Upper lobe of left lung (tissue), 4 donors: ENCODE measurements around the gene GAS2L3.

ENCODE experiments used
- EP300 ChIP-seq, 4 donors: sonication (generic); formaldehyde crosslinking; IDR thresholded peaks; one replicate each; pipeline ENCODE4 v1.5.1; 2017; ENCODE audit warnings: antibody characterized with exemption in 4 of 4, control low read depth in 2 of 4
- POLR2A ChIP-seq, 4 donors: fragments of 450-650 bp; IDR thresholded peaks; one replicate each; pipeline ENCODE4 v1.5.1; 2016 to 2017; ENCODE audit warnings: antibody characterized with exemption in 4 of 4, mild to moderate bottlenecking in 2 of 4
- TF ChIP-seq, protein P1 (sequence below), 6 experiments: fragments of 450-650 bp in 4 of 6; fragments of 200-600 bp in 2 of 6; sonication (generic) in 2 of 6; IDR thresholded peaks; one replicate each; pipeline ENCODE4 v1.5.1; 2016 to 2019; ENCODE audit warnings: antibody characterized with exemption in 6 of 6

GRCh38 chr12:100565987-100566545 lies 7.4 kb upstream of the GAS2L3 start:
- TF ChIP-seq POLR2A (IDR thresholded peaks at IDR 0.05) (no peak), EP300 (IDR thresholded peaks at IDR 0.05) (no peak)
- TF ChIP-seq, protein P1, sequence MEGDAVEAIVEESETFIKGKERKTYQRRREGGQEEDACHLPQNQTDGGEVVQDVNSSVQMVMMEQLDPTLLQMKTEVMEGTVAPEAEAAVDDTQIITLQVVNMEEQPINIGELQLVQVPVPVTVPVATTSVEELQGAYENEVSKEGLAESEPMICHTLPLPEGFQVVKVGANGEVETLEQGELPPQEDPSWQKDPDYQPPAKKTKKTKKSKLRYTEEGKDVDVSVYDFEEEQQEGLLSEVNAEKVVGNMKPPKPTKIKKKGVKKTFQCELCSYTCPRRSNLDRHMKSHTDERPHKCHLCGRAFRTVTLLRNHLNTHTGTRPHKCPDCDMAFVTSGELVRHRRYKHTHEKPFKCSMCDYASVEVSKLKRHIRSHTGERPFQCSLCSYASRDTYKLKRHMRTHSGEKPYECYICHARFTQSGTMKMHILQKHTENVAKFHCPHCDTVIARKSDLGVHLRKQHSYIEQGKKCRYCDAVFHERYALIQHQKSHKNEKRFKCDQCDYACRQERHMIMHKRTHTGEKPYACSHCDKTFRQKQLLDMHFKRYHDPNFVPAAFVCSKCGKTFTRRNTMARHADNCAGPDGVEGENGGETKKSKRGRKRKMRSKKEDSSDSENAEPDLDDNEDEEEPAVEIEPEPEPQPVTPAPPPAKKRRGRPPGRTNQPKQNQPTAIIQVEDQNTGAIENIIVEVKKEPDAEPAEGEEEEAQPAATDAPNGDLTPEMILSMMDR (IDR thresholded peaks at IDR 0.05), result no peak
